SK-N-SH (cell line): Measurements from ENCODE around the gene IFNA17. TPM values are rescaled to one million over a fixed set of nuclear protein-coding genes. Genes with fewer than 3 reads are reported as not detected.

Source experiments
- CTCF ChIA-PET: fragments of 300-600, 350-600 bp; formaldehyde crosslinking; extraction: SDS; loops from one replicate; lab custom pipeline; 2021; lab: Yijun Ruan, JAX
- POLR2A ChIA-PET: fragments of 350-600 bp; sonication (Branson Sonifier 250); formaldehyde crosslinking; extraction: SDS; loops from one replicate; lab custom pipeline; 2020; ENCODE audit warnings: antibody characterized with exemption, inconsistent platforms; lab: Yijun Ruan, JAX
- DNase-seq: peaks from one replicate; pipeline ENCODE4 v3.0.0; 2012
- H2AFZ ChIP-seq: fragments of 200-600 bp; sonication (generic); 2 replicates; pipeline ENCODE4 v1.8.1; 2016; ENCODE audit warnings: antibody characterized with exemption, mild to moderate bottlenecking, low read depth
- H3F3A ChIP-seq: fragments of 200-600 bp; sonication (generic); replicated peaks from 2 replicates; pipeline ENCODE3; 2016; ENCODE audit warnings: antibody characterized with exemption, mild to moderate bottlenecking; ENCODE audit not compliant: insufficient read depth
- H3K27ac ChIP-seq, 2 experiments: fragments of 200-500 bp in 1 of 2; fragments of 200-600 bp in 1 of 2; sonication (Bioruptor generic) in 1 of 2; sonication (generic), shearing (Covaris generic) in 1 of 2; 2 replicates each; pipeline versions ENCODE4 v1.5.1 to v1.6.1; 2014 to 2016; ENCODE audit warnings: low read depth in 2 of 2, inconsistent platforms in 1 of 2, low read length in 1 of 2, mild to moderate bottlenecking in 1 of 2, mixed read lengths in 1 of 2
- H3K27me3 ChIP-seq: fragments of 200-600 bp; sonication (generic), shearing (Covaris generic); 2 replicates; pipeline ENCODE4 v1.6.1; 2016; ENCODE audit warnings: mixed run types; ENCODE audit not compliant: insufficient read depth
- H3K36me3 ChIP-seq, 2 experiments: fragments of 200-500 bp in 1 of 2; fragments of 200-600 bp in 1 of 2; sonication (Bioruptor generic) in 1 of 2; sonication (generic) in 1 of 2; replicated peaks in 1 of 2; 2 replicates each; pipeline versions ENCODE3 to v1.5.1; 2014 to 2016; ENCODE audit warnings: low read length in 1 of 2, mild to moderate bottlenecking in 1 of 2; ENCODE audit not compliant: insufficient read depth in 2 of 2, control insufficient read depth in 1 of 2
- H3K4me1 ChIP-seq, 2 experiments: fragments of 200-500 bp in 1 of 2; fragments of 200-600 bp in 1 of 2; sonication (Bioruptor generic) in 1 of 2; sonication (generic), shearing (Covaris generic) in 1 of 2; 2 replicates each; pipeline versions ENCODE4 v1.5.1 to v1.6.1; 2014 to 2016; ENCODE audit warnings: low read depth in 1 of 2, low read length in 1 of 2, mixed run types in 1 of 2; ENCODE audit not compliant: insufficient read depth in 2 of 2, control insufficient read depth in 1 of 2
- H3K4me2 ChIP-seq: fragments of 200-600 bp; sonication (generic), shearing (Covaris generic); 2 replicates; pipeline ENCODE4 v1.6.1; 2017; ENCODE audit warnings: mixed run types
- H3K4me3 ChIP-seq, 2 experiments: fragments of 200-500 bp in 1 of 2; fragments of 200-600 bp in 1 of 2; sonication (Bioruptor generic) in 1 of 2; sonication (generic), shearing (Covaris generic) in 1 of 2; 2 replicates each; pipeline versions ENCODE4 v1.5.1 to v1.8.1; 2014 to 2016; ENCODE audit warnings: low read depth in 2 of 2, inconsistent platforms in 1 of 2, low read length in 1 of 2, mild to moderate bottlenecking in 1 of 2, mixed read lengths in 1 of 2, moderate library complexity in 1 of 2
- H3K79me2 ChIP-seq: fragments of 200-600 bp; sonication (generic); 2 replicates; pipeline ENCODE4 v1.8.1; 2017; ENCODE audit warnings: mild to moderate bottlenecking; ENCODE audit not compliant: insufficient read depth
- H3K9ac ChIP-seq: fragments of 200-600 bp; sonication (generic); 2 replicates; pipeline ENCODE4 v1.6.1; 2017; ENCODE audit warnings: mixed run types
- H3K9me2 ChIP-seq: fragments of 200-600 bp; sonication (generic); 2 replicates; pipeline ENCODE4 v1.6.1; 2017; ENCODE audit warnings: mixed run types
- H3K9me3 ChIP-seq: fragments of 200-600 bp; sonication (generic); 2 replicates; pipeline ENCODE4 v1.6.1; 2017; ENCODE audit warnings: mixed run types, mild to moderate bottlenecking, moderate library complexity
- H4K20me1 ChIP-seq: fragments of 200-600 bp; sonication (generic); 2 replicates; pipeline ENCODE4 v1.6.1; 2017; ENCODE audit warnings: mild to moderate bottlenecking, mixed run types; ENCODE audit not compliant: insufficient read depth
- ELF1 ChIP-seq: IDR thresholded peaks from 2 replicates; pipeline ENCODE4 v1.4.0; 2012
- FOSL2 ChIP-seq: IDR thresholded peaks from 2 replicates; pipeline ENCODE4 v1.4.0; 2012; ENCODE audit warnings: low read depth, mild to moderate bottlenecking, moderate library complexity, borderline replicate concordance
- FOXM1 ChIP-seq: IDR thresholded peaks from 2 replicates; pipeline ENCODE4 v1.4.0; 2012; ENCODE audit warnings: low read depth, mild to moderate bottlenecking
- GABPA ChIP-seq: IDR thresholded peaks from 2 replicates; pipeline ENCODE4 v1.4.0; 2012; ENCODE audit warnings: low read depth, mild to moderate bottlenecking
- GATA2 ChIP-seq: sonication (generic); formaldehyde crosslinking; IDR thresholded peaks from 2 replicates; pipeline ENCODE4 v1.5.0; 2020; ENCODE audit warnings: mild to moderate bottlenecking, missing genetic modification reagents
- MEF2A ChIP-seq: IDR thresholded peaks from 2 replicates; pipeline ENCODE4 v1.4.0; 2012; ENCODE audit warnings: low read depth, borderline replicate concordance
- MXI1 ChIP-seq: IDR thresholded peaks from 2 replicates; pipeline ENCODE4 v1.6.1; 2012; ENCODE audit warnings: mild to moderate bottlenecking, low read depth, low read length, improper control_type of control experiment
- NFIC ChIP-seq: IDR thresholded peaks from 2 replicates; pipeline ENCODE4 v1.4.0; 2012; ENCODE audit warnings: borderline replicate concordance
- RAD21 ChIP-seq: IDR thresholded peaks from 2 replicates; pipeline ENCODE4 v1.6.1; 2012; ENCODE audit warnings: mild to moderate bottlenecking, low read length
- RFX5 ChIP-seq: IDR thresholded peaks from 2 replicates; pipeline ENCODE4 v1.6.1; 2012; ENCODE audit warnings: mild to moderate bottlenecking, improper control_type of control experiment, low read length
- TAF1 ChIP-seq: IDR thresholded peaks from 2 replicates; pipeline ENCODE4 v1.6.1; 2012; ENCODE audit warnings: low read depth, mild to moderate bottlenecking, low read length, moderate library complexity, borderline replicate concordance
- TCF12 ChIP-seq: IDR thresholded peaks from 2 replicates; pipeline ENCODE4 v1.4.0; 2012
- WGBS: methylation state at CpG from one replicate; pipeline ENCODE4 v1.1.6; 2017; ENCODE audit warnings: low lambda C conversion rate; 5-methylcytosine and 5-hydroxymethylcytosine counted together
- polyA plus RNA-seq, 3 experiments: library from polyadenylated mRNA; depleted of rRNA; stranded (reverse); fragments of >200 nt; gene quantifications; 2 replicates each; pipeline ENCODE4 v1.2.3, GENCODE V29; 2012
- TF ChIP-seq, protein P1 (sequence below): IDR thresholded peaks from 2 replicates; pipeline ENCODE4 v1.4.0; 2012; ENCODE audit warnings: low read depth, borderline replicate concordance
- TF ChIP-seq, protein P2 (sequence below): IDR thresholded peaks from 2 replicates; pipeline ENCODE4 v1.4.0; 2012; ENCODE audit warnings: low read depth, borderline replicate concordance
- TF ChIP-seq, protein P3 (sequence below): IDR thresholded peaks from 2 replicates; pipeline ENCODE4; 2012
- TF ChIP-seq, protein P4 (sequence below): fragments of 150-350 bp; IDR thresholded peaks from 2 replicates; pipeline ENCODE4 v1.6.1; 2017; ENCODE audit warnings: antibody characterized with exemption, low read length, low read depth, borderline replicate concordance
- TF ChIP-seq, protein P5 (sequence below): IDR thresholded peaks from 2 replicates; pipeline ENCODE4 v1.4.0; 2012; ENCODE audit warnings: low read depth
- TF ChIP-seq, protein P6 (sequence below): fragments of 200-600 bp; sonication (generic); IDR thresholded peaks from 2 replicates; pipeline ENCODE4 v1.6.1; 2017; ENCODE audit warnings: antibody characterized with exemption, mild to moderate bottlenecking, moderate library complexity

IFNA17 gene
- polyA plus RNA-seq, 1 of the 3 experiments (the other 2 are of a cell fraction): not detected

DNA sequence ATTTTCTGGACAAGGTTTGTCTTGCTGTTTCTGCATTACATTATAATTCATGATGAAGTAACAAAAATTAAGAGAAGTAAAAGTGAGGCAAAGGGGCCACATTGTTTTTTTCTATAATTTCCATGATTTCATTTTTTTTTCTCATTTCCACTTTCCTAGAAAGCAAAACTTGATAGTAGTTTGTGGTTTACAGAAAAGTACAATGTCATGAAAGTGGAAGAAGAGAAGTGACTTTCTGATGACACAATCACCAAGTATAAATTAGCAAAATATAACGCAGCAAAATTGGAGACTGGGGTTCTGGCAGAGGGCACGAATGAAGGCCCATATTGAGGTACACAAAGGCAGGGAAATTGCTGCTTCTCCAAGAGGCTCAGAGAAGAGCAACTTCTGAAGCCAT, 16.8 kb upstream of the IFNA17 start:
- H3K4me1 ChIP-seq: no peaks in the 10 kb centered on the region
- no peak for DNase-seq
- H3K9ac ChIP-seq: no peak overlapping the region
- no peaks in the 10 kb centered on the region for H3K9me2 ChIP-seq
- no peak for TF ChIP-seq RAD21
- TF ChIP-seq GABPA: no peak
- TF ChIP-seq, protein P1, sequence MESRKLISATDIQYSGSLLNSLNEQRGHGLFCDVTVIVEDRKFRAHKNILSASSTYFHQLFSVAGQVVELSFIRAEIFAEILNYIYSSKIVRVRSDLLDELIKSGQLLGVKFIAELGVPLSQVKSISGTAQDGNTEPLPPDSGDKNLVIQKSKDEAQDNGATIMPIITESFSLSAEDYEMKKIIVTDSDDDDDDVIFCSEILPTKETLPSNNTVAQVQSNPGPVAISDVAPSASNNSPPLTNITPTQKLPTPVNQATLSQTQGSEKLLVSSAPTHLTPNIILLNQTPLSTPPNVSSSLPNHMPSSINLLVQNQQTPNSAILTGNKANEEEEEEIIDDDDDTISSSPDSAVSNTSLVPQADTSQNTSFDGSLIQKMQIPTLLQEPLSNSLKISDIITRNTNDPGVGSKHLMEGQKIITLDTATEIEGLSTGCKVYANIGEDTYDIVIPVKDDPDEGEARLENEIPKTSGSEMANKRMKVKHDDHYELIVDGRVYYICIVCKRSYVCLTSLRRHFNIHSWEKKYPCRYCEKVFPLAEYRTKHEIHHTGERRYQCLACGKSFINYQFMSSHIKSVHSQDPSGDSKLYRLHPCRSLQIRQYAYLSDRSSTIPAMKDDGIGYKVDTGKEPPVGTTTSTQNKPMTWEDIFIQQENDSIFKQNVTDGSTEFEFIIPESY: no peak
- TF ChIP-seq RFX5: no peak
- no peak for TF ChIP-seq NFIC
- TF ChIP-seq ELF1: no peak
- no peak for TF ChIP-seq TAF1
- TF ChIP-seq GATA2: no peak
- TF ChIP-seq, protein P2, sequence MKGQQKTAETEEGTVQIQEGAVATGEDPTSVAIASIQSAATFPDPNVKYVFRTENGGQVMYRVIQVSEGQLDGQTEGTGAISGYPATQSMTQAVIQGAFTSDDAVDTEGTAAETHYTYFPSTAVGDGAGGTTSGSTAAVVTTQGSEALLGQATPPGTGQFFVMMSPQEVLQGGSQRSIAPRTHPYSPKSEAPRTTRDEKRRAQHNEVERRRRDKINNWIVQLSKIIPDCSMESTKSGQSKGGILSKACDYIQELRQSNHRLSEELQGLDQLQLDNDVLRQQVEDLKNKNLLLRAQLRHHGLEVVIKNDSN: no peak
- no peak for TF ChIP-seq FOSL2
- TF ChIP-seq FOXM1: no peak
- TF ChIP-seq MEF2A: no peak
- TF ChIP-seq MXI1: no peak
- no peak for TF ChIP-seq TCF12
- TF ChIP-seq, protein P3, sequence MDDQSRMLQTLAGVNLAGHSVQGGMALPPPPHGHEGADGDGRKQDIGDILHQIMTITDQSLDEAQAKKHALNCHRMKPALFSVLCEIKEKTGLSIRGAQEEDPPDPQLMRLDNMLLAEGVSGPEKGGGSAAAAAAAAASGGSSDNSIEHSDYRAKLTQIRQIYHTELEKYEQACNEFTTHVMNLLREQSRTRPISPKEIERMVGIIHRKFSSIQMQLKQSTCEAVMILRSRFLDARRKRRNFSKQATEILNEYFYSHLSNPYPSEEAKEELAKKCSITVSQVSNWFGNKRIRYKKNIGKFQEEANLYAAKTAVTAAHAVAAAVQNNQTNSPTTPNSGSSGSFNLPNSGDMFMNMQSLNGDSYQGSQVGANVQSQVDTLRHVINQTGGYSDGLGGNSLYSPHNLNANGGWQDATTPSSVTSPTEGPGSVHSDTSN: no peak
- TF ChIP-seq, protein P4, sequence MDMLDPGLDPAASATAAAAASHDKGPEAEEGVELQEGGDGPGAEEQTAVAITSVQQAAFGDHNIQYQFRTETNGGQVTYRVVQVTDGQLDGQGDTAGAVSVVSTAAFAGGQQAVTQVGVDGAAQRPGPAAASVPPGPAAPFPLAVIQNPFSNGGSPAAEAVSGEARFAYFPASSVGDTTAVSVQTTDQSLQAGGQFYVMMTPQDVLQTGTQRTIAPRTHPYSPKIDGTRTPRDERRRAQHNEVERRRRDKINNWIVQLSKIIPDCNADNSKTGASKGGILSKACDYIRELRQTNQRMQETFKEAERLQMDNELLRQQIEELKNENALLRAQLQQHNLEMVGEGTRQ: no peak
- TF ChIP-seq, protein P5, sequence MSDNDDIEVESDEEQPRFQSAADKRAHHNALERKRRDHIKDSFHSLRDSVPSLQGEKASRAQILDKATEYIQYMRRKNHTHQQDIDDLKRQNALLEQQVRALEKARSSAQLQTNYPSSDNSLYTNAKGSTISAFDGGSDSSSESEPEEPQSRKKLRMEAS: no peak
- TF ChIP-seq, protein P6, sequence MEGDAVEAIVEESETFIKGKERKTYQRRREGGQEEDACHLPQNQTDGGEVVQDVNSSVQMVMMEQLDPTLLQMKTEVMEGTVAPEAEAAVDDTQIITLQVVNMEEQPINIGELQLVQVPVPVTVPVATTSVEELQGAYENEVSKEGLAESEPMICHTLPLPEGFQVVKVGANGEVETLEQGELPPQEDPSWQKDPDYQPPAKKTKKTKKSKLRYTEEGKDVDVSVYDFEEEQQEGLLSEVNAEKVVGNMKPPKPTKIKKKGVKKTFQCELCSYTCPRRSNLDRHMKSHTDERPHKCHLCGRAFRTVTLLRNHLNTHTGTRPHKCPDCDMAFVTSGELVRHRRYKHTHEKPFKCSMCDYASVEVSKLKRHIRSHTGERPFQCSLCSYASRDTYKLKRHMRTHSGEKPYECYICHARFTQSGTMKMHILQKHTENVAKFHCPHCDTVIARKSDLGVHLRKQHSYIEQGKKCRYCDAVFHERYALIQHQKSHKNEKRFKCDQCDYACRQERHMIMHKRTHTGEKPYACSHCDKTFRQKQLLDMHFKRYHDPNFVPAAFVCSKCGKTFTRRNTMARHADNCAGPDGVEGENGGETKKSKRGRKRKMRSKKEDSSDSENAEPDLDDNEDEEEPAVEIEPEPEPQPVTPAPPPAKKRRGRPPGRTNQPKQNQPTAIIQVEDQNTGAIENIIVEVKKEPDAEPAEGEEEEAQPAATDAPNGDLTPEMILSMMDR: no peak
- H3K27ac ChIP-seq: no peak overlapping the region
- POLR2A ChIA-PET: no interaction called here
- WGBS: 1% methylated on average over 2 of the region's 2 CpGs
- H3K9me3 ChIP-seq: no peaks in the 10 kb centered on the region
- no peak overlapping the region for H2AFZ ChIP-seq
- no peaks in the 10 kb centered on the region for H4K20me1 ChIP-seq
- no peak overlapping the region for H3K4me2 ChIP-seq
- H3K4me3 ChIP-seq: no peak overlapping the region
- H3F3A ChIP-seq: no peaks in the 10 kb centered on the region
- no peaks in the 10 kb centered on the region; the same call in 1 of the 2 replicates for H3K27me3 ChIP-seq
- no peaks in the 10 kb centered on the region for H3K36me3 ChIP-seq
- CTCF ChIA-PET: no interaction called here
- no peaks in the 10 kb centered on the region for H3K79me2 ChIP-seq
